ENCODE results near the gene NPC2.

The NPC2 gene

GRCh38 chr14:74515891-74516412, 22.8 kb upstream of the NPC2 start:
- no peak overlapping the region for H3K4ac ChIP-seq (ENCODE audit: low read depth, low read length)
- H3K27ac ChIP-seq (ENCODE audit: low read depth, low read length) = no peak overlapping the region
- H3K23ac ChIP-seq (ENCODE audit: low read length) = no peak overlapping the region
- no peak overlapping the region for H3K4me3 ChIP-seq (ENCODE audit: low read depth, low read length)
- no peaks in the 10 kb centered on the region for H3K79me2 ChIP-seq (ENCODE audit: control insufficient read depth, insufficient read depth, low read length, poor library complexity)
- no peak overlapping the region for H2BK120ac ChIP-seq (ENCODE audit: insufficient read depth, low read length, poor library complexity)
- no peak overlapping the region for H3K9ac ChIP-seq (ENCODE audit: low read length)
- no peak overlapping the region for H2BK12ac ChIP-seq (ENCODE audit: low read length)
- no peak overlapping the region for H3K14ac ChIP-seq (ENCODE audit: low read length)
- no peak overlapping the region for H4K91ac ChIP-seq (ENCODE audit: low read depth, low read length)
- no peaks in the 10 kb centered on the region for H3K27me3 ChIP-seq (ENCODE audit: insufficient read depth, low read length)
- H3K4me1 ChIP-seq (ENCODE audit: control insufficient read depth in 1 of 2, insufficient read depth in 2 of 2, low read length in 2 of 2) = peaks cover 0 to 3% of the 10 kb centered on the region in 2 experiments
- no peaks in the 10 kb centered on the region for H3K79me1 ChIP-seq (ENCODE audit: low read length)
- H3K4me2 ChIP-seq (ENCODE audit: low read length) = no peak overlapping the region
- H2AK5ac ChIP-seq (ENCODE audit: low read length) = no peak overlapping the region
- no CpG with 5 or more reads among the region's 8 CpGs for WGBS (ENCODE audit: extremely low coverage, insufficient coverage, insufficient read length)
- no peaks in the 10 kb centered on the region for H3K36me3 ChIP-seq (ENCODE audit: control insufficient read depth in 1 of 2, insufficient read depth in 2 of 2, low read length in 2 of 2)
- no peak overlapping the region for H4K8ac ChIP-seq (ENCODE audit: low read depth, low read length)
- no peaks in the 10 kb centered on the region for H3K9me3 ChIP-seq (ENCODE audit: insufficient read depth, low read depth, low read length)
- no peak overlapping the region for H2BK5ac ChIP-seq (ENCODE audit: low read depth, low read length, poor library complexity)
- H2AFZ ChIP-seq (ENCODE audit: insufficient read depth, low read length, poor library complexity) = no peak overlapping the region
- H4K12ac ChIP-seq (ENCODE audit: low read depth, low read length) = no peak overlapping the region
- H3K18ac ChIP-seq (ENCODE audit: low read length) = no peak overlapping the region
- no peak for DNase-seq

- Histone ChIP-seq H3K79me1 (ENCODE audit: low read length) (no peaks in the 10 kb centered on the region), H3K4ac (ENCODE audit: low read depth, low read length) (no peak overlapping the region), H2BK12ac (ENCODE audit: low read length) (no peak overlapping the region), H3K27me3 (ENCODE audit: insufficient read depth, low read length) (no peaks in the 10 kb centered on the region), H3K9ac (ENCODE audit: low read length) (no peak overlapping the region), H3K14ac (ENCODE audit: low read length) (no peak overlapping the region), H2BK120ac (ENCODE audit: insufficient read depth, low read length, poor library complexity) (no peak overlapping the region), H4K91ac (ENCODE audit: low read depth, low read length) (no peak overlapping the region), H4K12ac (ENCODE audit: low read depth, low read length) (no peak overlapping the region), H3K23ac (ENCODE audit: low read length) (no peak overlapping the region), H4K8ac (ENCODE audit: low read depth, low read length) (no peak overlapping the region), H3K18ac (ENCODE audit: low read length) (no peak overlapping the region), H3K9me3 (ENCODE audit: insufficient read depth, low read depth, low read length) (peaks cover 2% of the 10 kb centered on the region), H2BK5ac (ENCODE audit: low read depth, low read length, poor library complexity) (no peak overlapping the region), H3K27ac (ENCODE audit: low read depth, low read length) (no peak overlapping the region), H3K4me3 (ENCODE audit: low read depth, low read length) (no peak overlapping the region), H2AFZ (ENCODE audit: insufficient read depth, low read length, poor library complexity) (no peak overlapping the region), H3K4me1 (ENCODE audit: control insufficient read depth in 1 of 2, insufficient read depth in 2 of 2, low read length in 2 of 2) (peaks cover 0 to 3% of the 10 kb centered on the region in 2 experiments), H3K79me2 (ENCODE audit: control insufficient read depth, insufficient read depth, low read length, poor library complexity) (no peaks in the 10 kb centered on the region), H3K36me3 (ENCODE audit: control insufficient read depth in 1 of 2, insufficient read depth in 2 of 2, low read length in 2 of 2) (no peaks in the 10 kb centered on the region), H3K4me2 (ENCODE audit: low read length) (no peak overlapping the region), H2AK5ac (ENCODE audit: low read length) (no peak overlapping the region)
- WGBS (ENCODE audit: extremely low coverage, insufficient coverage, insufficient read length) = no CpG with 5 or more reads among the region's 13 CpGs
- peak in 1 of 2 donors; percentile 27 for DNase-seq
These were observed 21.4 kb upstream of the NPC2 start for GRCh38 chr14:74514471-74514941.

- Histone ChIP-seq H2AK5ac (ENCODE audit: low read length) (no peak overlapping the region), H2BK12ac (ENCODE audit: low read length) (no peak overlapping the region), H3K36me3 (ENCODE audit: control insufficient read depth in 1 of 2, insufficient read depth in 2 of 2, low read length in 2 of 2) (no peaks in the 10 kb centered on the region), H3K79me1 (ENCODE audit: low read length) (no peaks in the 10 kb centered on the region), H3K14ac (ENCODE audit: low read length) (no peak overlapping the region), H3K4me2 (ENCODE audit: low read length) (no peak overlapping the region), H3K4ac (ENCODE audit: low read depth, low read length) (no peak overlapping the region), H4K12ac (ENCODE audit: low read depth, low read length) (no peak overlapping the region), H3K4me3 (ENCODE audit: low read depth, low read length) (no peak overlapping the region), H4K91ac (ENCODE audit: low read depth, low read length) (no peak overlapping the region), H3K9me3 (ENCODE audit: insufficient read depth, low read depth, low read length) (peaks cover 2% of the 10 kb centered on the region), H3K9ac (ENCODE audit: low read length) (no peak overlapping the region), H3K27me3 (ENCODE audit: insufficient read depth, low read length) (no peaks in the 10 kb centered on the region), H4K8ac (ENCODE audit: low read depth, low read length) (no peak overlapping the region), H2BK5ac (ENCODE audit: low read depth, low read length, poor library complexity) (no peak overlapping the region), H2BK120ac (ENCODE audit: insufficient read depth, low read length, poor library complexity) (no peak overlapping the region), H3K4me1 (ENCODE audit: control insufficient read depth in 1 of 2, insufficient read depth in 2 of 2, low read length in 2 of 2) (peaks cover 0 to 3% of the 10 kb centered on the region in 2 experiments), H3K27ac (ENCODE audit: low read depth, low read length) (no peak overlapping the region), H3K23ac (ENCODE audit: low read length) (no peak overlapping the region), H3K18ac (ENCODE audit: low read length) (no peak overlapping the region), H2AFZ (ENCODE audit: insufficient read depth, low read length, poor library complexity) (no peak overlapping the region), H3K79me2 (ENCODE audit: control insufficient read depth, insufficient read depth, low read length, poor library complexity) (no peaks in the 10 kb centered on the region)
- WGBS (ENCODE audit: extremely low coverage, insufficient coverage, insufficient read length) = no CpG with 5 or more reads among the region's 10 CpGs
- DNase-seq = no peak
These were observed 19.1 kb upstream of the NPC2 start for GRCh38 chr14:74511966-74512830.

DNA sequence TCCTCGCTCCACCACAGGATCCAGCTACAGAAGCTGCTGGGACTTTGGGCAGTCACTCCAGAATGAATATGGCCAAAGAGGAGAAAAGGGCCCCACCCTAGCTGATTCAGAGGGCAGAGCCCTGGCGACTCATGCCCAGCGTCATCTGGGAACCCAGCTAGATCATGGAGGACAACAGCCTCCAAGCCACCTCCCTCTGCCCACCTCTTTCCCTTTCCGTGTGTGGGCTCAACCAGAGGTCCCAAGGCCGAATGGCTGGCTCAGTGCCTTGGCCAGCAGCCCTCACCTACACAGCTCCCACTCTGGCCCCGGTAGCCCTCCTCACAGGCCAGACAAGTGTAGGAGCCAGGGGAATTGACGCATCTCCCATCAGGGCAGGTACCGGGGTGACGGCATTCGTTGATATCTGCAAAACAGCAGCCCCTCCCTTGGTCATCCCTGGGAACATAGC, 17.9 kb upstream of the NPC2 start:
- Histone ChIP-seq H3K27me3 (ENCODE audit: insufficient read depth, low read length) (no peaks in the 10 kb centered on the region), H3K27ac (ENCODE audit: low read depth, low read length) (no peak overlapping the region), H2AFZ (ENCODE audit: insufficient read depth, low read length, poor library complexity) (no peak overlapping the region), H3K9ac (ENCODE audit: low read length) (no peak overlapping the region), H3K4ac (ENCODE audit: low read depth, low read length) (no peak overlapping the region), H3K4me3 (ENCODE audit: low read depth, low read length) (no peak overlapping the region), H2BK120ac (ENCODE audit: insufficient read depth, low read length, poor library complexity) (no peak overlapping the region), H4K91ac (ENCODE audit: low read depth, low read length) (no peak overlapping the region), H3K14ac (ENCODE audit: low read length) (no peak overlapping the region), H3K9me3 (ENCODE audit: insufficient read depth, low read depth, low read length) (peaks cover 2% of the 10 kb centered on the region), H3K79me1 (ENCODE audit: low read length) (no peaks in the 10 kb centered on the region), H3K4me1 (ENCODE audit: control insufficient read depth in 1 of 2, insufficient read depth in 2 of 2, low read length in 2 of 2) (no peaks in the 10 kb centered on the region), H3K18ac (ENCODE audit: low read length) (no peak overlapping the region), H2BK5ac (ENCODE audit: low read depth, low read length, poor library complexity) (no peak overlapping the region), H2BK12ac (ENCODE audit: low read length) (no peak overlapping the region), H3K36me3 (ENCODE audit: control insufficient read depth in 1 of 2, insufficient read depth in 2 of 2, low read length in 2 of 2) (no peaks in the 10 kb centered on the region), H4K12ac (ENCODE audit: low read depth, low read length) (no peak overlapping the region), H3K4me2 (ENCODE audit: low read length) (no peak overlapping the region), H2AK5ac (ENCODE audit: low read length) (no peak overlapping the region), H3K23ac (ENCODE audit: low read length) (no peak overlapping the region), H3K79me2 (ENCODE audit: control insufficient read depth, insufficient read depth, low read length, poor library complexity) (no peaks in the 10 kb centered on the region), H4K8ac (ENCODE audit: low read depth, low read length) (no peak overlapping the region)
- DNase-seq = no peak
- WGBS (ENCODE audit: extremely low coverage, insufficient coverage, insufficient read length) = no CpG with 5 or more reads among the region's 10 CpGs
